HL-60 (cell line): ENCODE results near the gene PPP6R2.
A peak's percentile ranks its signal among the peaks of the same experiment; 100 is the strongest.

Experiments
- POLR2AphosphoS5 ChIP-seq: IDR thresholded peaks from 2 replicates; pipeline ENCODE4 v1.6.1; 2012; ENCODE audit warnings: low read depth
- TF ChIP-seq, protein P1 (sequence below): IDR thresholded peaks from one replicate; pipeline ENCODE4 v1.5.1; 2011; ENCODE audit warnings: low read length, control low read depth, inconsistent platforms; ENCODE audit not compliant: insufficient read depth
- TF ChIP-seq, protein P2 (sequence below): IDR thresholded peaks from 2 replicates; pipeline ENCODE4 v1.6.1; 2012; ENCODE audit warnings: low read depth; ENCODE audit not compliant: insufficient replicate concordance

DNA sequence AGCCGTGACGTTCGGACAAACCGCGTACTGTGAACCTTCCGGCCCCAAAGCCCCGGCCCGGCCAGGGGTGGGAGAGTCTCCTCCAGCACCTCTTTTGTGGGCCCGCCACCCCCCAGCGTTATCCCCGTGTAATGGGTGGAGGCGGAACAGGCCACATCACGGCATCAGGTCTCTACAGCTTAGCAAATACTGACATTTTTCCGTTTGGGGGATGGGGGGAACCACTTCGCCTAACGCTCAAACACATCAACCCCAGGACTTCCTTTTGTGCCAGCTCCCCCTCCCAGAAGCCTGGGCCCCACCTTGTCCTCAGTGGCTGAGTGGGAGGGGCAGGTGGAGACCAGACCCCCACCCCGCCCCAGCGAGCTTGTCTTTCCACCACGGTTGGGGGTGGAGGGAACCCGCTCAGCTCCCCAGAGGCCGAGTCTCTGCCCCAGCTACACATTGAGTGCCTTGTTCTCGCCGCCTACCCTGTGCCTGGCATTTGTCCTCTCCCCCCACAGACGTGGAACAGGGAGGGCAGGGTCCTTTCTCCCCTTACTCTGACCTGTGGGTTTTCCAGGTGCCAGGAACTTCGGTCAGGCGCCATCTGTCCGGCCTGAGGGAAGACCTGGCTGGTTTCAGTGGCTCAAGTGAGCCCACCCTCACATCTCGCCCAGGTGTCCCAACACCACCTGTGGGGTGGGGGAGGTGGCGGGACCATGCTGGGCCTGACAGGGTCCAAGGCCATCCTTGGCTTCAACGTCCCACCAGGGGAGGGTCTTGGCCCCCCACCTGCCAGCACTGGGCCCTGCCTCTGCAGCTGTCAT lies 102.1 kb downstream of the PPP6R2 start:
- TF ChIP-seq POLR2AphosphoS5: 0 out of 2 replicates have a peak, but pooled peaks have one; percentile 15
- TF ChIP-seq, protein P1, sequence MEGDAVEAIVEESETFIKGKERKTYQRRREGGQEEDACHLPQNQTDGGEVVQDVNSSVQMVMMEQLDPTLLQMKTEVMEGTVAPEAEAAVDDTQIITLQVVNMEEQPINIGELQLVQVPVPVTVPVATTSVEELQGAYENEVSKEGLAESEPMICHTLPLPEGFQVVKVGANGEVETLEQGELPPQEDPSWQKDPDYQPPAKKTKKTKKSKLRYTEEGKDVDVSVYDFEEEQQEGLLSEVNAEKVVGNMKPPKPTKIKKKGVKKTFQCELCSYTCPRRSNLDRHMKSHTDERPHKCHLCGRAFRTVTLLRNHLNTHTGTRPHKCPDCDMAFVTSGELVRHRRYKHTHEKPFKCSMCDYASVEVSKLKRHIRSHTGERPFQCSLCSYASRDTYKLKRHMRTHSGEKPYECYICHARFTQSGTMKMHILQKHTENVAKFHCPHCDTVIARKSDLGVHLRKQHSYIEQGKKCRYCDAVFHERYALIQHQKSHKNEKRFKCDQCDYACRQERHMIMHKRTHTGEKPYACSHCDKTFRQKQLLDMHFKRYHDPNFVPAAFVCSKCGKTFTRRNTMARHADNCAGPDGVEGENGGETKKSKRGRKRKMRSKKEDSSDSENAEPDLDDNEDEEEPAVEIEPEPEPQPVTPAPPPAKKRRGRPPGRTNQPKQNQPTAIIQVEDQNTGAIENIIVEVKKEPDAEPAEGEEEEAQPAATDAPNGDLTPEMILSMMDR: no peak
- TF ChIP-seq, protein P2, sequence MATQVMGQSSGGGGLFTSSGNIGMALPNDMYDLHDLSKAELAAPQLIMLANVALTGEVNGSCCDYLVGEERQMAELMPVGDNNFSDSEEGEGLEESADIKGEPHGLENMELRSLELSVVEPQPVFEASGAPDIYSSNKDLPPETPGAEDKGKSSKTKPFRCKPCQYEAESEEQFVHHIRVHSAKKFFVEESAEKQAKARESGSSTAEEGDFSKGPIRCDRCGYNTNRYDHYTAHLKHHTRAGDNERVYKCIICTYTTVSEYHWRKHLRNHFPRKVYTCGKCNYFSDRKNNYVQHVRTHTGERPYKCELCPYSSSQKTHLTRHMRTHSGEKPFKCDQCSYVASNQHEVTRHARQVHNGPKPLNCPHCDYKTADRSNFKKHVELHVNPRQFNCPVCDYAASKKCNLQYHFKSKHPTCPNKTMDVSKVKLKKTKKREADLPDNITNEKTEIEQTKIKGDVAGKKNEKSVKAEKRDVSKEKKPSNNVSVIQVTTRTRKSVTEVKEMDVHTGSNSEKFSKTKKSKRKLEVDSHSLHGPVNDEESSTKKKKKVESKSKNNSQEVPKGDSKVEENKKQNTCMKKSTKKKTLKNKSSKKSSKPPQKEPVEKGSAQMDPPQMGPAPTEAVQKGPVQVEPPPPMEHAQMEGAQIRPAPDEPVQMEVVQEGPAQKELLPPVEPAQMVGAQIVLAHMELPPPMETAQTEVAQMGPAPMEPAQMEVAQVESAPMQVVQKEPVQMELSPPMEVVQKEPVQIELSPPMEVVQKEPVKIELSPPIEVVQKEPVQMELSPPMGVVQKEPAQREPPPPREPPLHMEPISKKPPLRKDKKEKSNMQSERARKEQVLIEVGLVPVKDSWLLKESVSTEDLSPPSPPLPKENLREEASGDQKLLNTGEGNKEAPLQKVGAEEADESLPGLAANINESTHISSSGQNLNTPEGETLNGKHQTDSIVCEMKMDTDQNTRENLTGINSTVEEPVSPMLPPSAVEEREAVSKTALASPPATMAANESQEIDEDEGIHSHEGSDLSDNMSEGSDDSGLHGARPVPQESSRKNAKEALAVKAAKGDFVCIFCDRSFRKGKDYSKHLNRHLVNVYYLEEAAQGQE: no peak
